ENCODE measurements around the gene COPG1.

COPG1 gene

DNA sequence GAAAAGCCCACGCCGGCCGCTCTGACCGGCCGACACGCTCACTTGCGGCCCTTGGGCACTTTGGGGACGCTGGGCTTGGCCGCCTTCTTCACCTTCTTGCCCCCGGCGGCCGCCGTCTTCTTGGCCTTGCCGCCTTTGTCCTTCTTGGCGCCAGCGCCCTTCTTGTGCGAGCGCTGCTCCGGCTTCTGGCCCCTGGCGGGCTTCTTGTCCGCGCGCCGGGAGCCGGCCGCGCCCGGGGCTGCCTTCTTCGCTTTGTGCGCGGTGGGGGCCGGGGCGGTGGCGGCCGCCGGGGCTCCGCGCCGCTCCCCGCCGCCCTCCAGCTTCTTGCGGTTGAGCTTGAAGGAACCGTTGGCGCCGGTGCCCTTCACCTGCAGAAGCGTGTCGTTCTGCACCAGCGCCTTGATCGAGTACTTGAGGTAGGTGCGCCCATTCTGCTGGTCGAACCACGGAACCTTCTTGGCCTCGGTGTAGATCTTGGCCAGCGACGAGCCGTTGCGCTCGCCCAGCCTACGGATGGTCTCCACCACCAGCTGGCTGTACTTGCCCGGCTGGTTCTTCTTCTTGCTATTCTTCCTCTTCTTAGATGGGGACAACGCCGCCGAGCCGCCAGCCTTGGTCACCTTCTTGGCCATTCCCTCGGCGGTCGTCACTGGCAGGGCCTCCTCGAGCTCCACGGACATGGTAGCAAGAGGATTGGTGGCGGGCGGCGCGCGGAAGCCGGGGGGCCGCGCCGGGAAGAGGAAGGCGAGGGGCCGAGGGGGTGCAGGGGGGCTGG lies 66.0 kb downstream of the COPG1 start:
- peak; percentile 22 for DNase-seq

DNA sequence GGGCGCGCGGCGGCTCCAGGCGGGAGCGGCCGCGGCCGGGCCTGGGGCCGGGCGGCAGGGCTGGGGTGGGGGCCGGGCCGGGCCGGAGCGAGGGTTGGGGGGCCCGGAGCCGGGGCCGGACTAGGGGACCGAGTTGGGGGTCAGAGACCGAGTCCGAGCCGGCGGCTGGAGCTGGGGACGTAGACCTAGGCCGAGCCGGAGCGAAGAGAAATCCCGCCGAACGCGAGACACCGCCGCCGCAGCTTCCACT lies 66.5 kb downstream of the COPG1 start:
- DNase-seq: no peak

DNA sequence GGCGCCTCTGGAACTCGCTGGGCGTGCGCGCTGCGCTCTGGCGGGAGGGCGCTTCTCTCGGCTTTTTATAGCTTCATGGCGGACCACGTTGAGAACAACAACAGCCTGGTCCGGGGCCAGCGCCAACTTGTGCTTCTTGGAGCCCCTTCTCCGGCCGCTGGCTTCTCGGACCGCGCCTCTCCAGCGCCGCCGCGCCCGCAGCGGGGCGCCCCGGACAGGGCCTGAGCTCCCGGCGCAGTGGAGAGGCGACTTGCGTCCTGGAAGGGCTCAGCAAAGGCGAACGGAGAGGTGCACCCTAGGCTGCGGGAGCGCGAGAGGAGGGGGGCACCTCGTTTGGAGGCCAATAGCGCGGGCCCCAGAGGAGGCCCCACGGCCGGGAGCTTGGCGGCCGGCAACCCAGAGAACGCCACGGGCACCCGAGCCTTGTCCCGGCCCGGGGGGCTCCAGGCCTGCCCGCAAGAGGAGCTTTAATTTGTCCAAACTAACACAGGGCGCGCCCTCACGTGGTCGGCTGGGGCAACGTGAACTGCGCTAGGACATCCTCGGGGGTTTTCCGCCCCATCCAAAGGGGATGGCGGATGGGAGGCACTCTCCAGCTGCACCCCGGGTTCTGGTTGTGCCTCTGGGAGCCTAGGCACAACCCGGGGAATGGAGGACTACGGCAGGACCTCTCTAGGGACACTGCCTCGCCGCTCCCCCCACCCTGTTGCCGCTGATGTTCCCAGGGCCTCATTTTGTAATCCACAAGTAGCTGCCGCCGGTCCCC lies 67.0 kb downstream of the COPG1 start:
- DNase-seq: peak; percentile 94

DNA sequence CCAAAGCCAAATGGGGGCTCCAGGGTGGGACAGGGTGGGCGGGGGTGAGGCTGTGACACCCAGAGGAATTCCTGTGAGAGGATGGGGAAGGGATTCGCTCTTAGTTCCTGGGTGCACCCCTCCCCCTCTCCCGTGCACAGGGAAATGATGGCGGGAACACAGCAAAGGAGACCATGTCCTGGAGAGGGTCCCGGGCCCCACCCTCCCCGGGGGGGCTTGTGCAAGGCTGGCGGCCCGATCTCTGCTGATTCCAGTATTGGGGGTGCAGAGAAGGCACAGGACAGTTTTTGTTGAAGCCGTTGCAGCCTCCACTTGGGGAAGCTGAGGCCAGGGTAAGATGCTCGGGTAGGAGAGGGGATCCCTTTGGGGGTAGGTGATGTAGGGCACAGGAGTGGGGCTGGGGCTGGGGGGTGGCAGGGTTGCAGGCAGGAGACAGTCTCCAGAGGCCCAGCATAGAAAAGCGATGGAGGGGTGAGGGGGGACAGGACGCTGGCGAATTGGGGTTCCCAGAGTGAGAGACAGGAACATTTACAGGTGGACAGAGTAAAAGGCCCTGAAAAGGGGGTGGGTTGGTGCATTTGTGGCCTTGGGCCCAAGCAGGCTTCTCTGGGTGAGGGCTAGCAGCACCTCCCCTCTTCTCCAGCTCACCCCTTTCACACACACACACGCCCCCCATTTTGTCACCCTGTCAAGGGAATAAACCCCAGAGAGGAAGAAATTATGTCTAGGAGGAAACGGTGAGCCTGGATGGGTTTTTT lies 67.8 kb downstream of the COPG1 start:
- no peak for DNase-seq

DNA sequence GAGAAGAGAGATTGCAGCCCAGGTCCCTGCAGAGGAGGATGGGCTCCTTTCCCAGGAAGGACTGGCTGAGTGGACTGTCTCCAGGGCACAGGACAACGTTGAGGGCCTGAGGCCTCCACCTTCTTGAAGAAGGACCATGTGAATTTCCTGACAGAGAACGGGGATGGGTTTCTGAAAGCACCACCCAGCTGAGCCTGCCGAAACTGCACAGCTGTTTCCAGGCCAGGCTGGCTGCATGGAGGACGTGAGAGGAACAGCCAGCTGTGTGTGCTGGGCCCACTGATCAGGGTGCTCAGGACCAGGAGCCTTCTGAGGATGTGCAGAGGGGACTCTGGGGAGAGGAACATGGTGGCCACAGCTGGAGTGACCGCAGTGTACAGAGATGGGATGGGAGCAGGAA lies 68.4 kb downstream of the COPG1 start:
- DNase-seq: no peak

DNA sequence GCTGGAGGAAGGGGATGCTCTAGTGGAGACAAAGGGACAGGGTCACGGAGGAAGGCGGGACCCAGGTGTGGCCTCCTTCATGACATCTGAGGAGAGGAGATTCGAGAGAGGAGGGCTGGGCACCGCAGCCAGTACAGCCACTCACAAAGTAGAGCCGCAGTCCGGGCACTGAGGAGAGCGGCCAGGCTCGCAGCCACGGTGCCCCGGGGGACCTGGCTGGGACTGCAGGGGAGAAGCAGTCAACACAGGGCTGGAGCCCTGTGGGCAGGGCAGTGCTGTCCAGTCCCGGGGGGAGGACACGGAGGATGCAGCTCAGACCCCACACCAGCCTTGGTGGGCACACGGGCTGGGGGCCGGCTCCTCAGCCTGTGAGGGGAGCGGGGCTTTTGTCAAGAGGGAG lies 69.5 kb downstream of the COPG1 start:
- no peak for DNase-seq

DNA sequence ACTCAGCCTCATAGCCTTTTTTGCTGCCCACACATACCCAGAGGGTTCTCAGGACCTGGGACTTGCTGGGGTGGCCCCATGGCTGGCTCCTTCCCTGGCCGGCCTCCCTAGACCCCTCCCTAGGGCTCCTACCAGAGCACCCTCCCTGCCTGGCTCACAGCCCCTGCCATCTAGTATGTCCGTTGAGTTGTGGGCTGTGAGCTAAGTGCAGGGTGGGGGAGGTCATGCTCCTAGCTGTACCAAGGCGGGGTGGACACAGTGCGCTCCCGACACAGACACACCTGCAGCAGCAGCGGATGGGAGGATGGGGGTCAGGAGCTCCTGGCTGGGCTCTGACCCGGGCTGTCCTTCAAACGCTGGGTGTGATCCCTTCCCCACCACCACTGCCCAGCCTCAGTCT lies 70.9 kb downstream of the COPG1 start:
- DNase-seq: no peak

DNA sequence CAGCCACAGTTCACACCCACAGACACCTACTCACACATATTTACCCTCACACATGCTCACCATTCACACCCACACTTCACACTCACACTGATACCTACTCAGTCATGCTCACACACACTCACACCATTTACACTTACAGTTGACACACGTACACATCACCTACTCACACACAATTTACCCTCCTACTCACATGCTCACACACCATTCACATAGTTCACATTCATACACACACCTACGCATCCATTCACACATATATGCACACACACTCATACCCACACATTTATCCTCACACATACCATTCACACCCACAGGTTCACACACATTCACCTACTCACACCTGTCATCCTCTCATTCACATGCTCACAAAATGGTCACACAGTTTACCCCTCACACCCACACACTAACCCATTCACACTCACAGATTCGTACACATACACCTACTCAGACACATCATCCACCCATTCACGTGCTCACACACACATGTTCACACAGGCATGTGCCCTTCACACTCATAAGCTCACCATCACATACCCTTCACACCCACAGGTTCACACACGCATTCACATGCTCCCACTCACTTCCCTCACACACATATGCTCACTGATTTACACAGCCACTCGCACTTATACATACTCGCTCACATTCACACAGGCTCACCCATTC lies 71.5 kb downstream of the COPG1 start:
- no peak for DNase-seq

DNA sequence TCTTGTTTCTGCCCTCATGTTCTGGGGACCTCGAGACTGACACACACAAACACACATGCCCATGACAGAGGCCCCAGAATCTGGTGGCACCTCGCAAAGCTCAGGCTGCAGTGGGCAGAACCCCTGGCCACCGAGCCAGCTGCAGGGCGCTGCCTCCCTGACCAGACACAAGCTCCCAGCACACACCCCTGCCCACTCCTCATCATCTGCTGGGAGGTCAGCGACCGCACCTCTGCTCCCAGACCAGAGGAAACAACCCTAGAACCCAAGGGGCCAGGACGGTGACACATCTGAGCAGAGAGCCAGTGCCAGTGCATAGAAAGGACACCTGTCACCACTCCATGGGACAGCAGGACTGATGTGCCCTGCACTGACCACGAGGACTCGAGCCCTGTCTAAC lies 72.5 kb downstream of the COPG1 start:
- DNase-seq: no peak

DNA sequence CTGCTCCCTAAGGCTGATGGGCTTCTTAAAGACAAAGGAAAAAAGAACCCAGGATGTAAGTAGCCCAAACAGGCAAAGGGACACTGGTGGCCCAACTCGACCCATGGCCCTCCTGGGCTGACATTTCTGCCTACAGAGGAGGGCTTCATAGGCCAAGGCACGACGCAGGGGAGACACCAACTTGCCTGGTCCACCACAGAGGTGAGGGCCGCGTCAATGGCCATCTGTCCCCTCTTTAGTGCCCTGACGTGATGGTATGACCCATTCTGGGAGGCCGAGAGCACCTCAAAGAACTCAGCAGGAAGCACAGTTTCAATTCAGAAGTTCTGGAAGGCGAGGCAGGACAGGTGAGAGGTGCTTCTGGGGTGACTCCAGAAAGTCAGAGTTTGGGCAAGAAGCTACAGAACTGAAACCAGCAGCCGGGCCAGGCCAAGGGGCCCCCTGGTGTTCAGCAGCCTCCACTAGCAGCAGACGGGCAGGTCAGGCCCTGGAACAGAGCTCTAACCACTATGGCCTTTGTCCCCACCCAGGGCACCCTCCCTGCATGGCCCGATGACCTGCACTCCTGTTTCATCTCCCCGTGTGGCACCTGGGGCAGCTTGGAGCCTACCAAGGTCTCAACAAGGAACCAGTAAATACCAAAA lies 74.4 kb downstream of the COPG1 start:
- no peak for DNase-seq

DNA sequence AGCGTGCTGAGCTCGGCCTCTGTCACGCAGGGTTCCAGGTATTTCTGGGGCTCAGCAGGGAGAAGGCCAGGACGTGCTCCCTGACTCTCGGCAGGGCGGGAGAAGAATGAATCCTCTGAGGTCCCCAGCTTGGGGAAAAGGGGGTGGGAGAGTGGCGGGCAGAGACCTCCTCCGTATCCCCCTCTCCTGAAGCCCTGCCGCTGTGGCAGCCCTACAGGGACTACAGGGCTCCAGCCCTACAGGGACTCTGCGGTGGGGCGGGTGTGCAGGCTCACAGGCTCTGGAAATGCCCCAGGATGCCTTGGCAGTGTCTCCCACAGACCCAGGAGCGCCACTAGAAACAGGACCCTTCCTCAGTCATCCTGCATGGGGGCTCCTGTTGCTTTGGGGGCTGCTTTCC lies 75.4 kb downstream of the COPG1 start:
- DNase-seq: no peak

DNA sequence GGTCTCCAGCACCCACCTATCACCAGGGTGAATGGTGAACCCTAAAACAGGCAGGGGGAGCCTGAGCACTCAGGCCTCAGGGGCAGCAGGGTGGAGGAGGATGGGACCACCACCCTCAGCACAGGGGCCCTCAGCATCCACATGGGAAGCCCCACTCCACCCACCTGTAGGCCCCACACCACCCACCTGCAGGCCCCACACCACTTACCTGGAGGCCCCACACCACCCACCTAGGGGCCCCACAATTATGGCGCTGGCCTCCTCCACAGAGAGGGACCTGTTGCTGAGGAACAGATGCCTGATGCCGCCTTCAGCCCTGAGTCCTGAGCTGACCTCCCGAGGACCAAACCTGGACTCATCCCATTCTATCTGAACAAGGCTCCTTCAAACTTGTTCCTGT lies 76.0 kb downstream of the COPG1 start:
- DNase-seq: no peak

DNA sequence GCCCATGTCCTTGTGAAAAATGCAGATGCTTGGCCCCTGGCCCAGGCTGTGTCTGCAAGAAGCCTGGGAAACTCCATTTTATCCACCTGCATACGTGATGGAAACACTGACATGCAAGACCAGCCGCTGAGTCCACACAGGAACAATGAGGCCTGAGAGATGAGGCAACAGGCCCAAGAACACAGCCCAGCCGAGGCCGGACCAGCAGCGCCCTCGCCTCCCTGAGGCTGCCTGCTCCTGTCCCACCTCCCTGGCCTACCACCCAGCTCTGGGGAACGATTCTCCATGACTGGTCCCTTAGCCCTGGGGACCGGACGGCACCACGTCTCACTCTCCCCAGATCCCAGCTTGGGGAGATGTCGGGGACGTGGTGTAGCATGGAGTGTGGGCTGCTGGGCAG lies 76.7 kb downstream of the COPG1 start:
- no peak for DNase-seq

DNA sequence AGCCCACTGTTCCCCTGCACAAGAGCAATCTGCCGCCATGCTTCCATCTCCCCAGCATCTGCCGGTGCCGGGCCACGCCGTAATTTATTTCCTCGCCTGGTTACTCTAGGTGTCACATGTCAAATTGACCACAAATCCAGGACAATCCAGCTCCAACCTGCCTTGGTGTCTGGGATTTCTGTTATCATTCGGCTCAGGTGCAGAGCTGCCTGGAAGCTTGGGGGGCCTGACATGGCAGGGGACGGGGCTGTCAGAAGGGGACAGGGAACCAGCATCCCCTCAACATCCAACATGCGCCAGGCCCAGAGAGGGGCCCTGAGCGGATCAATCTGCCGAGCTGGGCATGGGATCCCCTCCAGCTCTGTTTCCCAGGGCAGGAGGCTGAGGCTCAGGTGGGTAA lies 77.2 kb downstream of the COPG1 start:
- no peak for DNase-seq

Measured in T-helper 9 cell (primary cell).